GM06990 (cell line): ENCODE data around the gene ENOX1.

Experiments used
- DNase-seq: peaks from one replicate; pipeline ENCODE4 v3.0.0-alpha.2; 2011; ENCODE audit not compliant: insufficient read length; ENCODE audit errors: extremely low read depth
- H3K27me3 ChIP-seq: replicated peaks from 2 replicates; pipeline ENCODE4 v1.6.0; 2011; ENCODE audit warnings: low read length; ENCODE audit not compliant: control insufficient read depth, insufficient read depth
- H3K36me3 ChIP-seq: 2 replicates; pipeline ENCODE4 v1.5.1; 2011; ENCODE audit warnings: low read length; ENCODE audit not compliant: control insufficient read depth, insufficient read depth
- H3K4me3 ChIP-seq: replicated peaks from 2 replicates; pipeline ENCODE4 v1.5.1; 2011; ENCODE audit warnings: low read depth, mild to moderate bottlenecking, control low read depth, low read length
- TF ChIP-seq, protein P1 (sequence below): IDR thresholded peaks from 2 replicates; pipeline ENCODE4 v1.5.1; 2011; ENCODE audit warnings: low read length, control low read depth, mild to moderate bottlenecking, inconsistent platforms; ENCODE audit not compliant: insufficient read depth, poor library complexity, severe bottlenecking

ENOX1 gene

DNA sequence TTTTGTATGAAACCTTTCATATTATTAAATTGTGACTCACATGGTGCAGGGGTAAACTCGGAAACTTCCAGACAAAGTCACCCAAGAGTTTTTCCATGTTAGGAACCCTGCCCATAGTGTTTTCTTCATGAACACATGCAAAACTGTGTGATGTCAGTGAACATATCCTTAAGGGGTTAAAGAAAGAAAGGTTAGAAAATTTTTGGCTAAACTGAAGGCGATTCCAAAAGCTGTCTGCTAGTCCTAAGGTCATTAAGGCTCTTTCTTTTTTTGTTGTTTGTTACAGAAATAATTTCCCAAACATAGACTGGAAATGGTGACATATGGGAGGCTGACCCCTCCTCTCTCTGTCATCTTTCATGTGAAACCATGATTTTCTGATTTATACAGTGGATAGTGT, 491.5 kb downstream of the ENOX1 start:
- H3K27me3 ChIP-seq: no peaks in the 10 kb centered on the region
- no peaks in the 10 kb centered on the region for H3K36me3 ChIP-seq
- no peak overlapping the region for H3K4me3 ChIP-seq
- no peak for DNase-seq
- TF ChIP-seq, protein P1, sequence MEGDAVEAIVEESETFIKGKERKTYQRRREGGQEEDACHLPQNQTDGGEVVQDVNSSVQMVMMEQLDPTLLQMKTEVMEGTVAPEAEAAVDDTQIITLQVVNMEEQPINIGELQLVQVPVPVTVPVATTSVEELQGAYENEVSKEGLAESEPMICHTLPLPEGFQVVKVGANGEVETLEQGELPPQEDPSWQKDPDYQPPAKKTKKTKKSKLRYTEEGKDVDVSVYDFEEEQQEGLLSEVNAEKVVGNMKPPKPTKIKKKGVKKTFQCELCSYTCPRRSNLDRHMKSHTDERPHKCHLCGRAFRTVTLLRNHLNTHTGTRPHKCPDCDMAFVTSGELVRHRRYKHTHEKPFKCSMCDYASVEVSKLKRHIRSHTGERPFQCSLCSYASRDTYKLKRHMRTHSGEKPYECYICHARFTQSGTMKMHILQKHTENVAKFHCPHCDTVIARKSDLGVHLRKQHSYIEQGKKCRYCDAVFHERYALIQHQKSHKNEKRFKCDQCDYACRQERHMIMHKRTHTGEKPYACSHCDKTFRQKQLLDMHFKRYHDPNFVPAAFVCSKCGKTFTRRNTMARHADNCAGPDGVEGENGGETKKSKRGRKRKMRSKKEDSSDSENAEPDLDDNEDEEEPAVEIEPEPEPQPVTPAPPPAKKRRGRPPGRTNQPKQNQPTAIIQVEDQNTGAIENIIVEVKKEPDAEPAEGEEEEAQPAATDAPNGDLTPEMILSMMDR: no peak

DNA sequence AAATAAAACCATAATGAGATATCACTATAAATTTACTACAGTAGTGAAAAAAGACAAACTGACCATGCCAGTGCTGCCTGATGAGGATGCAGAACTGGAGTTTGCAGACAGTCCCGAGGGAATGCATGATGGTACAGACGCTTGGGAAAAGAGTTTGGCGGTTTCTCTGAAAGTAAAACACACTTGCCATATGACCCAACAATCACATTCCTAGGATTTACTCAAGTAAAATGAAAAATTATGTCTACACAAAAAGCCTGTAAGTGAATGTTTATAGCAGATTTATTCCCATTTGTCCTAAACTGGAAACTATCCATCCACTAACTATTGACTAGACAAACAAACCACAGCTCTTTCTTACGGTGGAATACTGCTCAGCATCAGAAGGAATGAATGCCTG, 492.4 kb downstream of the ENOX1 start:
- Histone ChIP-seq H3K4me3 (no peak overlapping the region), H3K27me3 (no peaks in the 10 kb centered on the region), H3K36me3 (no peaks in the 10 kb centered on the region)
- no peak for DNase-seq
- TF ChIP-seq, protein P1: no peak

DNA sequence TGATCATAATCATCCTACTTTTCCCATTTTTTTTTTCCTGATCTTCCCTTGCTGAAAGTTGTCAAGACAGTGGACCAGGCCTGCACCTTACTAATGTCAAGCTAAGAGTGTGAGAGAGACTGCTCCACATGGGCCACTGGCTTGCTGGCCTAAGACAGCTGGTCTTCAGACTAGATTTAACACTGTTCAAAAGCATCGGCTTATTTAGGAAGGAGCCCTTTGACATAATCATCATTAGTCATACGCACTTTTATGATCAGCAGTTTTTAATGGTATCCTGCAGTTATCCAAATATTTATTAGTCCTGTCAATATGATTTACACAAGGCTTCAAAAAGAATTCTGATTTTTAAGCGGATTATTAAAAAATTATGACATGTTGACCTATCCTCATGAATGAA, 492.8 kb downstream of the ENOX1 start:
- TF ChIP-seq, protein P1: no peak
- Histone ChIP-seq H3K4me3 (no peak overlapping the region), H3K36me3 (no peaks in the 10 kb centered on the region), H3K27me3 (no peaks in the 10 kb centered on the region)
- no peak for DNase-seq

DNA sequence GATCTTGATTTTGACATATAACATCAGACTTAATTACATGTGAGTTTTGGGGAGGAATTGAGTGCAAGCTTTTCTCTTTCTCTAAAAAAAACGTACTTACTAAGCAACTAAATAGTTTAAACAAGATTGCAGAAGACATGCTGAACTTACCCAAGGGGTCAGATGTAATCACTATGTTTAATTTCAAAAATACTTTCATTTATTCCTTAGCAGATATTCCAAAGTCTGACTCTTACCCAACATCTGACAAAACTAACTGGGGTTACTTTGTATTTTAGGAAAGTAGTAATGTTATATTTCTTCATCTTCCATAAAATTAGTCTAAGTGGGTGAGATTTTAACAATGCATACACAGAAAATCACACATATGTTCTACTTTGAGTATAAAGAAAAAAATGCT, 493.2 kb downstream of the ENOX1 start:
- Histone ChIP-seq H3K27me3 (no peaks in the 10 kb centered on the region), H3K36me3 (no peaks in the 10 kb centered on the region), H3K4me3 (no peak overlapping the region)
- TF ChIP-seq, protein P1: no peak
- no peak for DNase-seq

DNA sequence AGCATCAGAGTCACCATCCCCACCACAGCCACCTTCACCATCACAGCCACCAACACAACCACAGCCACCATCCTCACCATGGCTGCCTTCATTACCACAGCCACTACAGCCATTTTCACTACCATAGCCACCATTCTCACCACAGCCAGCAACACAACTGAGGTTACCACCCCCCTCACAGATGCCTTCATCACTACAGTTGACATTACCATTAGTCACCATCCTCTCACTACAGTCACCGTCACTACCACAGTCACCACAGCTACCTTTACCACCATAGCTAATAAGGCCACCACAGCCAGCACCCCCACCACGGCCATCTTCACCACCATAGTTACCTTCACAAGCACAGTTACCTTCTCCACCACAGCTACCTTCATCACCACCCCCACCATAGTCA, 493.8 kb downstream of the ENOX1 start:
- no peaks in the 10 kb centered on the region for H3K27me3 ChIP-seq
- no peak overlapping the region for H3K4me3 ChIP-seq
- no peak for DNase-seq
- H3K36me3 ChIP-seq: no peaks in the 10 kb centered on the region
- TF ChIP-seq, protein P1: no peak
